Measurements from ENCODE around the gene MINDY4.

The MINDY4 gene

GRCh38 chr7:30743371-30744074, 27.7 kb upstream of the MINDY4 start:
- DNase-seq: no peak

- DNase-seq: no peak
Measured at GRCh38 chr7:30744075-30744417, 27.2 kb upstream of the MINDY4 start.

- no peak for DNase-seq
Measured at GRCh38 chr7:30745261-30745941, 25.8 kb upstream of the MINDY4 start.

GRCh38 chr7:30750010-30750409, 21.2 kb upstream of the MINDY4 start:
- no peak for DNase-seq

- no peak for DNase-seq
Measured at GRCh38 chr7:30750683-30751650, 20.2 kb upstream of the MINDY4 start.

GRCh38 chr7:30751696-30752273, 19.4 kb upstream of the MINDY4 start, which contains the start of gene INMT:
Gene INMT (plus strand): TSS chr7:30752135. CDS start chr7:30752151, 16 bp downstream.
- DNase-seq: no peak

GRCh38 chr7:30752484-30752883, 18.7 kb upstream of the MINDY4 start:
- no peak for DNase-seq

GRCh38 chr7:30752979-30753378, 18.2 kb upstream of the MINDY4 start:
- DNase-seq: no peak

GRCh38 chr7:30754315-30754877, 16.8 kb upstream of the MINDY4 start:
- no peak for DNase-seq

GRCh38 chr7:30755384-30756154, 15.6 kb upstream of the MINDY4 start:
- no peak for DNase-seq

GRCh38 chr7:30757342-30757692, 13.9 kb upstream of the MINDY4 start:
- no peak for DNase-seq

- DNase-seq: no peak
Measured at GRCh38 chr7:30760514-30761213, 10.6 kb upstream of the MINDY4 start.

GRCh38 chr7:30761214-30762156, 9.7 kb upstream of the MINDY4 start:
- no peak for DNase-seq

- no peak for DNase-seq
Measured at GRCh38 chr7:30764030-30764975, 6.9 kb upstream of the MINDY4 start.

GRCh38 chr7:30765408-30765807, 5.8 kb upstream of the MINDY4 start:
- DNase-seq: no peak

GRCh38 chr7:30770845-30771173, 408 bp upstream of the MINDY4 start:
- no peak for DNase-seq

GRCh38 chr7:30771880-30772425, 736 bp downstream of the MINDY4 start:
- DNase-seq: no peak

GRCh38 chr7:30772984-30773383, 1.8 kb downstream of the MINDY4 start:
- no peak for DNase-seq

- DNase-seq: no peak
Measured at GRCh38 chr7:30775992-30776391, 4.8 kb downstream of the MINDY4 start.

Measured in activated CD8-positive, alpha-beta memory T cell treated with anti-CD3 and anti-CD28 coated beads, Interleukin-2, amount 50 U/mL, for 4 hours (primary cell).